Glutamatergic neuron (in vitro differentiated cells): ENCODE results near the gene TSHZ3. TPM values are rescaled to one million over a fixed set of nuclear protein-coding genes. Genes with fewer than 3 reads are reported as not detected.
A peak's percentile ranks its signal among the peaks of the same experiment; 100 is the strongest.

Experiments used
- DNase-seq: peaks from one replicate; pipeline ENCODE4 v3.0.0; 2022
- H3K27ac Mint-ChIP-seq: one replicate; pipeline ENCODE4 v1.8.0; 2020; ENCODE audit warnings: mild to moderate bottlenecking, mixed read lengths, inconsistent platforms; ENCODE audit not compliant: unreplicated experiment
- H3K27me3 Mint-ChIP-seq: one replicate; pipeline ENCODE4 v1.8.0; 2020; ENCODE audit warnings: mild to moderate bottlenecking, moderate library complexity, mixed read lengths, inconsistent platforms; ENCODE audit not compliant: unreplicated experiment
- H3K36me3 Mint-ChIP-seq: one replicate; pipeline ENCODE4 v1.8.0; 2020; ENCODE audit warnings: mild to moderate bottlenecking, mixed read lengths, inconsistent platforms; ENCODE audit not compliant: unreplicated experiment
- H3K4me1 Mint-ChIP-seq: one replicate; pipeline ENCODE4 v1.8.0; 2020; ENCODE audit warnings: mild to moderate bottlenecking, low read depth, mixed read lengths, inconsistent platforms; ENCODE audit not compliant: unreplicated experiment
- H3K4me3 Mint-ChIP-seq: one replicate; pipeline ENCODE4 v1.8.0; 2020; ENCODE audit warnings: mild to moderate bottlenecking, mixed read lengths, inconsistent platforms; ENCODE audit not compliant: unreplicated experiment
- H3K9me3 Mint-ChIP-seq: one replicate; pipeline ENCODE4 v1.8.0; 2020; ENCODE audit warnings: mild to moderate bottlenecking, moderate library complexity, mixed read lengths, inconsistent platforms; ENCODE audit not compliant: unreplicated experiment
- CTCF ChIP-seq: fragments of 200-600 bp; sonication (generic); IDR thresholded peaks from one replicate; pipeline ENCODE4 v1.5.0; 2021; ENCODE audit not compliant: partially characterized antibody, unreplicated experiment
- total RNA-seq: library from RNA; stranded (reverse); fragmentation: NEBNext Ultra II Directional; extraction: Animal tissue kit (Norgen Biotek cat#: 25700); gene quantifications from one replicate; pipeline ENCODE4 v1.2.1, GENCODE V29; 2021; ENCODE audit not compliant: unreplicated experiment

The TSHZ3 gene
- total RNA-seq, 1 donor from 2014 or later, result 7.4 TPM

GRCh38 chr19:31315652-31316051 is 33.6 kb downstream of the TSHZ3 start:
- Mint-ChIP-seq H3K9me3 (peaks cover 3% of the 10 kb centered on the region), H3K4me1 (peaks cover 30% of the 10 kb centered on the region), H3K27me3 (peaks cover 1% of the 10 kb centered on the region), H3K4me3 (peak overlapping the region; percentile 55), H3K27ac (peak overlapping the region; percentile 92), H3K36me3 (no peaks in the 10 kb centered on the region)
- TF ChIP-seq CTCF, result no peak
- DNase-seq, result no peak

DNA sequence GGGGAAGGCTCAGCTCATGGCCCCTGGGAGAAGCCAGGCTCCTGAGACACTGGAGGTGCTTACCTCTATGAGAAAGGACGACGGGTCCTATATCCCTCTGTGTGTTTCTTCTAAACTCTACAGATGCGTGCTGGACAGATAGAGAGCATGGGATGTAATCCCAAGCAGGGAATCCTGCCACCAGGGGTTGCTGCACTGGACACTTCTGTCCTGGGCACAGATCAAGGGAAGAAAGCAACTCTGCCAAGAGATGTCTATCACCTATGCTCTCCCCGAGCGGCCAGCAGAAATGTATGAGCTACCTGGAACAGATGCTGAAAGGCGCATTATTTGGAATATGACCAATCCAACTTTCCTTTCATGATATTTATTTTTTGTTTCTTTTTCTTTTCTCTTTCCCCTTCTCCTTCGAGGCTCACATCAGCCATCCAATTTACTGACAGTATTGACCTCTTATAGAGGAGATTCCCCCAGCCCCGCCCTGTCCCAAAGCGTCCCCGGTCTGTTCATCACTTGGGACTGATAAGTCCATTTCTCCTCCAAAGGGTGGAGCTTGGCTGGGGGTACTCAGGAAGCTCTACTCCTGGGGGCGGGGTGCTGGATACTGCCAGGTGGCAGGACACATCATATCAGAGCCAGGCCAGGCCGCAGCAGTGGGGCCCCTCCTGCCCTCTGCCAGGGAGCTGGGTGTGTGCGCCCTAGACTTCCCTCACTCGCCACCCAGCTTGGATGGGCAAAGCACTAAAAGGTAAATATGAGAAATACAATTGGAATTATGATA is 34.2 kb downstream of the TSHZ3 start:
- peaks cover 3% of the 10 kb centered on the region for H3K9me3 Mint-ChIP-seq
- peak overlapping the region; percentile 55 for H3K4me3 Mint-ChIP-seq
- H3K27ac Mint-ChIP-seq, result peak overlapping the region; percentile 92
- H3K27me3 Mint-ChIP-seq, result peaks cover 1% of the 10 kb centered on the region
- peak; percentile 21 for TF ChIP-seq CTCF
- peaks cover 30% of the 10 kb centered on the region for H3K4me1 Mint-ChIP-seq
- DNase-seq, result no peak
- H3K36me3 Mint-ChIP-seq, result no peaks in the 10 kb centered on the region

DNA sequence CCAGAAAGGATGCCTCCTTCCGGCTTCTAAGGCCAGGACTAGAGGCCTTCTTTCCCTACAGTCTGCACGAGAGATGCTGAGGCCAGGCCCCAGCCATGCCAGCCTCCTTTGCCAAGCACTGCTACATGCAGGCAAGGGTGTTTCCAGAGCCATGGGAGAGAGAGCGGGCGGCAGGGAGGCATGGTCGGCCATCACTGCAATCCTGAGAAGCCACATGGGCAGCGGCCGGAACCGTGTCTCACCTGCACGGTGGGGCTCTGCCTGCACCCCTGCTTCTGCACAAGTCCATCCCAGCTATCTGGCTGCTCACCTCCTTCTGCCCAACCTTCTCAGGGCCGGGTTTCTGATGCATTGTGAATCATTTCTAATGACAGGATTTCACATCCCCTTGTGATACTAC is 35.1 kb downstream of the TSHZ3 start:
- Mint-ChIP-seq H3K27me3 (peaks cover 1% of the 10 kb centered on the region), H3K4me3 (no peak overlapping the region), H3K27ac (no peak overlapping the region), H3K9me3 (peaks cover 3% of the 10 kb centered on the region), H3K4me1 (peaks cover 30% of the 10 kb centered on the region), H3K36me3 (no peaks in the 10 kb centered on the region)
- no peak for TF ChIP-seq CTCF
- DNase-seq, result no peak

- Mint-ChIP-seq H3K9me3 (peaks cover 3% of the 10 kb centered on the region), H3K36me3 (no peaks in the 10 kb centered on the region), H3K4me3 (no peak overlapping the region), H3K27me3 (peaks cover 3% of the 10 kb centered on the region), H3K4me1 (peaks cover 27% of the 10 kb centered on the region), H3K27ac (no peak overlapping the region)
- DNase-seq, result no peak
- TF ChIP-seq CTCF, result no peak
Measured at GRCh38 chr19:31313291-31314030, 35.8 kb downstream of the TSHZ3 start.

DNA sequence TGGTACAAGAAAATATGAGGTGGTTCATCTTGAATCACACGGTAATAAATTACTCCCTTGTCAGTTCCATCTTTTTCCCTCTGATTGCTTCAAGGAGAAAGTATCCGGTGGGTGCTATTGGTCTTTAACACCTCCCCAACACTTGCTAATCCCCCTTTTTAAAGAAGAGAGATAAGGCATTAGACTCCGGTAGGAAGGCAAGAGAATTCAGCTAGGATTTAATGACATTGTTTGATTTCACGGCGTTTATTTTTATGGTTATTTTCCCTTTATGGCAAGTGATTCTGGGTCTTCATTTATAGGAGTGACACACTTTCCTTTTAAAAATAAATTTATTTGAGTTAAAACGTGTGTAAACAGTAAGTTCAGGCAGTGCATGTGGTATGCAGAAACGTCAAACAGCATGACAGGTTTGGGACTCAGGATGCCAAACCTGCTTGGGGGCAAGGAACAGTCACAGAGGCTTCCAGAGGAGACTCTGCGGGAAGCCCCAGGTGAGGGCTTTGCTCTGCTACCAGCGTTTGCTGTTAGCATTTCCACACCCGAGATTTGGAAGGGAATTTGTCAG is 36.5 kb downstream of the TSHZ3 start:
- no peak overlapping the region for H3K27ac Mint-ChIP-seq
- no peaks in the 10 kb centered on the region for H3K36me3 Mint-ChIP-seq
- H3K4me3 Mint-ChIP-seq, result no peak overlapping the region
- peaks cover 3% of the 10 kb centered on the region for H3K9me3 Mint-ChIP-seq
- TF ChIP-seq CTCF, result no peak
- DNase-seq, result no peak
- H3K4me1 Mint-ChIP-seq, result peaks cover 26% of the 10 kb centered on the region
- H3K27me3 Mint-ChIP-seq, result peaks cover 3% of the 10 kb centered on the region
